Activated B cell treated with CpG ODN at 0.5 μM for 24 hours (primary cell): ENCODE measurements around the gene DRAXIN. TPM values are rescaled to one million over a fixed set of nuclear protein-coding genes. Genes with fewer than 3 reads are reported as not detected.

ENCODE experiments used
- ATAC-seq: fragments of 200-7000 bp; cut with Tn5 transposase; one replicate; pipeline ENCODE4 v1.10.0; 2021; ENCODE audit warnings: low read depth, mild to moderate bottlenecking, moderate library complexity
- CTCF ChIA-PET: fragments of 350-600 bp; sonication (Branson Sonifier 250); formaldehyde crosslinking; loops from one replicate; lab custom pipeline; 2021; ENCODE audit warnings: antibody characterized with exemption; lab: Charles Lee
- POLR2A ChIA-PET: fragments of 350-600 bp; sonication (Branson Sonifier 250); formaldehyde crosslinking; loops from one replicate; lab custom pipeline; 2021; ENCODE audit warnings: antibody characterized with exemption; lab: Charles Lee
- DNase-seq: peaks from one replicate; pipeline ENCODE4 v3.0.0; 2022
- H3K27ac Mint-ChIP-seq: one replicate; pipeline ENCODE4 v1.8.0; 2020; ENCODE audit warnings: mixed read lengths
- H3K27me3 Mint-ChIP-seq: one replicate; pipeline ENCODE4 v1.8.0; 2021; ENCODE audit warnings: mixed read lengths
- H3K36me3 Mint-ChIP-seq: one replicate; pipeline ENCODE4 v1.8.0; 2021; ENCODE audit warnings: low read depth, mixed read lengths
- H3K4me1 Mint-ChIP-seq: one replicate; pipeline ENCODE4 v1.8.0; 2021; ENCODE audit warnings: mixed read lengths
- H3K4me3 Mint-ChIP-seq: one replicate; pipeline ENCODE4 v1.8.0; 2020; ENCODE audit warnings: mild to moderate bottlenecking, mixed read lengths
- H3K9me3 Mint-ChIP-seq: one replicate; pipeline ENCODE4 v1.8.0; 2020; ENCODE audit warnings: mixed read lengths
- CTCF ChIP-seq: fragments of 200-600 bp; IDR thresholded peaks from one replicate; pipeline ENCODE4 v1.8.0; 2022; ENCODE audit warnings: antibody characterized with exemption, mild to moderate bottlenecking
- intact Hi-C: fragments of 100-400 bp; cut with micrococcal nuclease; formaldehyde crosslinking; loops from one replicate; pipeline ENCODE4 v1.15.1; 2024
- total RNA-seq: library from RNA; stranded (reverse); gene quantifications from 2 replicates; pipeline ENCODE4 v1.2.3, GENCODE V29; 2022

Gene DRAXIN
- total RNA-seq, 1 donor from 2014 or later: 0.18 TPM

DNA sequence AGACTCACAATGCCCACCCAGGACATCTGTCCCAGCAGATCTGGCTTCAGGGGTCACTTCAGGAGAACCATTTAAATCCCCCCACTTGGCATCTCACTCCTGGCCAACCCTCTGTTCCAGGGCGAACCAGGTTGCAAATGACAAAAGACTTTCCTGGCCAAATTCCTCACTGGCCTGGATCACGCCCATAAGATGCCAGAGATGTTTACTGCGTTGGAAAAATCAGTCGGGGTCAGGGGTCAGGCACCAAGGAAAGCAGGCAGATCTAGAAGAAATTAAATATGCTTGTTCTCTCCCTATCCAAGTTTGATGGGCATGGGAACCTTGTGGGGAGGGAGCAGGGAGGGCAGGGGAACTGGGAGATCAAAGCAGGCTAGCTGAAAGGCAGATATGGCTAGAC is 29.8 kb downstream of the DRAXIN start:
- no peak overlapping the region for H3K27ac Mint-ChIP-seq

DNA sequence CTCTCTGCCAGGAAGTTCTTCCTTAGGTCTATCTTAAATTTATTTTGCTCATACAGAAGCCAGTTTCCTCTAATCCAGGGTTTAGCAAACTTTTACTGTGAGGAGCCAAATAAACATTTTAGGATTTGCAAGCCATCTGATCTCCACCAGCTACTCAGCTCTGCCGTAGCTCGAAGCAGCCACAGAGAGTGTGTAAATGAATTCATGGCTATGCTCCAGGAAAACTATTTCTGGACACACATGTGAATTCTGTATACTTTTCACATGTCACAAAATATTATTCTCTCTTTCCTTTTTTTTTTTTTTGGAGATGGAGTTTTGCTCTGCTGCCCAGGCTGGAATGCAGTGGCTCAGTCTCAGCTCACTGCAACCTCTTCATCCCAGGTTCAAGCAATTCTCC is 31.0 kb downstream of the DRAXIN start:
- Mint-ChIP-seq H3K4me3 (no peak overlapping the region), H3K27ac (no peak overlapping the region), H3K4me1 (peaks cover 25% of the 10 kb centered on the region), H3K9me3 (no peaks in the 10 kb centered on the region), H3K27me3 (no peaks in the 10 kb centered on the region), H3K36me3 (no peaks in the 10 kb centered on the region)
- intact Hi-C loops: no loop called here
- DNase-seq (no peak), ATAC-seq (no peak)
- POLR2A ChIA-PET: interaction anchor here (0.7 kb wide), 1 partner anchor 14 kb away, joined by 3 read pairs; no protein-coding TSS in a partner anchor
- CTCF ChIA-PET: interaction anchor here (0.9 to 5.1 kb wide), 2 partner anchors 59 to 72 kb away, joined by 4 to 61 read pairs; partner anchors contain the start of gene FBXO6
- TF ChIP-seq CTCF: no peak

More for the DNA sequence above, 29.8 kb downstream of the DRAXIN start:
- Mint-ChIP-seq H3K4me3 (no peak overlapping the region), H3K27me3 (no peaks in the 10 kb centered on the region), H3K4me1 (peaks cover 25% of the 10 kb centered on the region), H3K9me3 (no peaks in the 10 kb centered on the region), H3K36me3 (no peaks in the 10 kb centered on the region)
- POLR2A ChIA-PET: no interaction called here
- ATAC-seq: no peak
- intact Hi-C loops: no loop called here
- no peak for TF ChIP-seq CTCF
- CTCF ChIA-PET: interaction anchor here (0.5 to 5.1 kb wide), 3 partner anchors 58 to 75 kb away, joined by 3 to 74 read pairs (median 61); partner anchors contain the start of genes FBXO2 and FBXO6
- DNase-seq: no peak

DNA sequence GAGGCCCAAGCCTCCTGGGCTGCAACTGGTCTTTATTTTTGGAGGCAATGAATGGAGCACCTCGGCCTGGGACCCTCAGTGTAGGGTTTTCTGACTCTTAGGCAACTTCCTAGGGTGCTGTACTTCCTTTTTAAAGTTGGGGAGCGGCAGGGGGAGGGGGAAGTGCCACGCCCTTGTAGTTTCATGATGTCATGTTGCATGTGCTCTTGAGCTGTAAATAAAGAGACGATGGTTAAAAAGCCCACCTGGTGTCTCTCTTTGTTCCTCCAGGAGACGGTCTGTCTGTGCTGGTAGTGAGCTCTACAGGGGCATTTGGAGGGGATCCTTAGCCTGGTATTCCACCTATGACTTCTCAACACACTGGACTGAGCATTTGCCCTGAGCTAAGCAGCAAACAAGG is 34.1 kb downstream of the DRAXIN start:
- no peak overlapping the region for H3K4me3 Mint-ChIP-seq
- no peak overlapping the region for H3K27ac Mint-ChIP-seq
- ATAC-seq: no peak
- ChIA-PET POLR2A (interaction anchor here (1.3 kb wide), 1 partner anchor 9 kb away, joined by 3 read pairs; no protein-coding TSS in a partner anchor), CTCF (no interaction called here)
- intact Hi-C loops: no loop called here
- H3K9me3 Mint-ChIP-seq: no peaks in the 10 kb centered on the region
- H3K27me3 Mint-ChIP-seq: no peaks in the 10 kb centered on the region
- DNase-seq: no peak
- H3K4me1 Mint-ChIP-seq: peaks cover 28% of the 10 kb centered on the region
- no peaks in the 10 kb centered on the region for H3K36me3 Mint-ChIP-seq
- TF ChIP-seq CTCF: no peak

DNA sequence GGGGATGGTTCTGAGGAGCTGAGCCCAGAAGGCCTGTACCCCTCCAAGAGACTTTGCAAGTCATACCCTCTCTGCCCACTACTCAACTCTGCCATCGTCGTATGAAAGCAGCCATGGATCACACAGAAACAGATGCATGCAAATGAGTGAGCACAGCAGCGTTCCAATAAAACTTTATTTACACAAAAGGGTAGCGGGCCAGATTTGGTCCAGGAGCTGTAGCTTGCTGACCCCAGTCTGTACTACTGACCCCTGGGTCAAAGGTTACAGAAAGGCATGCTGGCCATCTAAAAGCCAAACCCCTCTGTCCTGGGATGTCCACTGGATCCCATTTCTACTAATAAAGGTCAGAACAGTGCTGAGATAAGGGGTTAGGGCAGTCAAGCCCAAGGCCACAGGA is 35.6 kb downstream of the DRAXIN start:
- DNase-seq (no peak), ATAC-seq (no peak)
- no peak overlapping the region for H3K27ac Mint-ChIP-seq
- no peaks in the 10 kb centered on the region for H3K27me3 Mint-ChIP-seq
- peaks cover 43% of the 10 kb centered on the region for H3K4me1 Mint-ChIP-seq
- H3K36me3 Mint-ChIP-seq: no peaks in the 10 kb centered on the region
- intact Hi-C loops: no loop called here
- no peaks in the 10 kb centered on the region for H3K9me3 Mint-ChIP-seq
- no peak overlapping the region for H3K4me3 Mint-ChIP-seq
- POLR2A ChIA-PET: interaction anchor here (1.3 kb wide), 1 partner anchor 8 kb away, joined by 3 read pairs; no protein-coding TSS in a partner anchor
- no peak for TF ChIP-seq CTCF
- CTCF ChIA-PET: no interaction called here

DNA sequence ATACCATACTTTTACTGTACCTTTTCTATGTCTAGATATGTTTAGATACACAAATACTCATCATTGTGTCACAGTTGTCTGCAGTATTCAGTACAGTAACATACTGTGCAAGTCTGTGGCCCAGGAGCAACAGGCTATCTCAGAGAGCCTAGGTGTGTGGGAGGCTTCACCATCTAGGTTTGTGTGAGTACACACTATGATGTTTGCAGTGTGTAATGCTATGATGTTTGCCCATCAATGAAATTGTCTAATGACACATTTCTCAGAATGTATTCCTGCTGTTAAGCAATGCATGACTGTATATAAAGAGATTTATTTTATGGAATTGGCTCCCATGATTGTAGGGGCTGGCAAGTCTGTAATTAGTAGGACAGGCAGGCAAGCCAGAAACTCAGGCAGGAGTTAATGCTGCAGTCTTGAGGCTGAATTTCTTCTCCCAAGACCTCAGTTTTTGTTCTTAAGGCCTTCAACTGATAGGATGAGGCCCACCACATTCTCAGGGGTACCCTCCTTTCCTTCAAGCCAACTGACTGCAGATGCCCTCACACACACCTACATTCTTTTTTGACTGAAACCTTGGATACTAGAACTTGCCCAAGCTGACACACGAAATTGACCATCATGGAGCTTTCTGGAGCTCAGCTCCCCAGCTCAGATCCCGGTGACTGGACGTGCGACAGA is 36.8 kb downstream of the DRAXIN start:
- intact Hi-C loops: no loop called here
- ATAC-seq (no peak), DNase-seq (no peak)
- CTCF ChIA-PET: interaction anchor here (3.0 kb wide), 1 partner anchor 9 kb away, joined by 15 read pairs; no protein-coding TSS in a partner anchor
- peaks cover 43% of the 10 kb centered on the region for H3K4me1 Mint-ChIP-seq
- H3K4me3 Mint-ChIP-seq: no peak overlapping the region
- no peak for TF ChIP-seq CTCF
- H3K9me3 Mint-ChIP-seq: no peaks in the 10 kb centered on the region
- no peak overlapping the region for H3K27ac Mint-ChIP-seq
- H3K36me3 Mint-ChIP-seq: no peaks in the 10 kb centered on the region
- no peaks in the 10 kb centered on the region for H3K27me3 Mint-ChIP-seq
- POLR2A ChIA-PET: interaction anchor here (1.1 to 4.6 kb wide), 2 partner anchors 9 to 180 kb away, joined by 4 to 40 read pairs; no protein-coding TSS in a partner anchor
